Transverse colon (tissue), 4 donors: ENCODE results near the gene ZNF366. TPM values are rescaled to one million over a fixed set of nuclear protein-coding genes. Genes with fewer than 3 reads are reported as not detected.

Source experiments
- DNase-seq: peaks from one replicate; pipeline ENCODE4 v3.0.0-alpha.2; 2019
- H3K27ac ChIP-seq, 4 donors: fragments of 200-600 bp; sonication (generic); 2 replicates each; pipeline ENCODE4 v1.5.1; 2016 to 2018; ENCODE audit warnings: inconsistent platforms in 4 of 4
- H3K27me3 ChIP-seq: fragments of 200-600 bp; sonication (generic); 2 replicates; pipeline ENCODE4 v1.5.1; 2017; ENCODE audit warnings: inconsistent platforms
- H3K36me3 ChIP-seq, 4 donors: fragments of 200-600 bp; sonication (generic); 2 replicates each; pipeline ENCODE4 v1.5.1; 2017 to 2019; ENCODE audit warnings: inconsistent platforms in 4 of 4
- H3K4me1 ChIP-seq, 4 donors: fragments of 200-600 bp; sonication (generic); 2 replicates each; pipeline ENCODE4 v1.5.1; 2017 to 2020; ENCODE audit warnings: inconsistent platforms in 4 of 4
- H3K4me3 ChIP-seq, 4 donors: fragments of 200-600 bp; sonication (generic); 1 replicate in 1 of 4; 2 replicates in 3 of 4; pipeline versions ENCODE4 v1.5.1 to v1.6.1; 2017 to 2019; ENCODE audit warnings: inconsistent platforms in 4 of 4
- H3K9me3 ChIP-seq, 2 donors: fragments of 200-600 bp; sonication (generic); 2 replicates each; pipeline ENCODE4 v1.5.1; 2017 to 2019; ENCODE audit warnings: inconsistent platforms in 2 of 2
- CTCF ChIP-seq, 5 experiments: fragments of 200-600 bp in 3 of 5; fragments of 450-650 bp in 2 of 5; sonication (generic) in 3 of 5; IDR thresholded peaks; 1 replicate in 2 of 5; 2 replicates in 3 of 5; pipeline ENCODE4 v1.5.1; 2016 to 2017; ENCODE audit warnings: antibody characterized with exemption in 5 of 5, inconsistent platforms in 3 of 5, mild to moderate bottlenecking in 2 of 5, moderate library complexity in 1 of 5
- EP300 ChIP-seq: sonication (generic); formaldehyde crosslinking; IDR thresholded peaks from one replicate; pipeline ENCODE4 v1.6.1; 2017; ENCODE audit warnings: antibody characterized with exemption, low read depth
- POLR2A ChIP-seq: fragments of 450-650 bp; IDR thresholded peaks from one replicate; pipeline ENCODE4 v1.6.1; 2016; ENCODE audit warnings: antibody characterized with exemption, mild to moderate bottlenecking, moderate library complexity
- POLR2AphosphoS5 ChIP-seq, 3 donors: sonication (generic); formaldehyde crosslinking; IDR thresholded peaks; one replicate each; pipeline ENCODE4 v1.6.1; 2016; ENCODE audit warnings: antibody characterized with exemption in 3 of 3
- WGBS, 2 donors: methylation state at CpG; one replicate each; pipeline ENCODE4 v1.1.5; 2018; ENCODE audit warnings: low coverage in 1 of 2; 5-methylcytosine and 5-hydroxymethylcytosine counted together
- in situ Hi-C, 4 donors: fragments of 200-750 bp; cut with MboI; loops; one replicate each; pipeline versions ENCODE4 v1.15.0 to v1.15.1; 2017; ENCODE audit warnings: low sequenced_read_pairs in 3 of 4, low pct_ligation_motif_present in 1 of 4, low pct_unique_long_range_greater_than_20kb in 1 of 4
- intact Hi-C: fragments of 100-400 bp; cut with DNase I; formaldehyde crosslinking; loops from one replicate; pipeline ENCODE4 v1.15.1; 2023; ENCODE audit warnings: low total_unique reads
- total RNA-seq, 4 donors: library from RNA; depleted of rRNA; stranded (reverse); fragments of >200 nt; gene quantifications; one replicate each; pipeline ENCODE4 v1.1.0, GENCODE V29; 2016

Gene ZNF366
- total RNA-seq, 4 donors from 2014 or later, result 0.40 to 1.4 (median 0.72) TPM

- Histone ChIP-seq H3K4me1 (peaks cover 0 to 7% (median 0%) of the 10 kb centered on the region in 4 donors), H3K27me3 (no peaks in the 10 kb centered on the region), H3K36me3 (no peaks in the 10 kb centered on the region), H3K27ac (no peak overlapping the region), H3K4me3 (no peak overlapping the region), H3K9me3 (no peaks in the 10 kb centered on the region)
- intact Hi-C loops, result no loop called here
- TF ChIP-seq POLR2AphosphoS5 (IDR thresholded peaks at IDR 0.05), result no peak
- TF ChIP-seq POLR2A, result no peak
- no peak for TF ChIP-seq EP300
- no peak for TF ChIP-seq CTCF (IDR thresholded peaks at IDR 0.05)
- DNase-seq, result no peak
- in situ Hi-C loops, result no loop called here
- WGBS, 2 donors, result 75 to 82% methylated on average over 3 of the region's 3 CpGs
Measured at GRCh38 chr5:72482046-72482445, 25.2 kb downstream of the ZNF366 start.

GRCh38 chr5:72480841-72481240 lies 26.4 kb downstream of the ZNF366 start:
- H3K4me1 ChIP-seq, result peaks cover 0 to 7% (median 0%) of the 10 kb centered on the region in 4 donors
- no peaks in the 10 kb centered on the region for H3K36me3 ChIP-seq
- WGBS, 2 donors, result 61 to 74% methylated on average over 9 of the region's 9 CpGs
- intact Hi-C loops, result no loop called here
- TF ChIP-seq CTCF (IDR thresholded peaks at IDR 0.05) (no peak), POLR2AphosphoS5 (IDR thresholded peaks at IDR 0.05) (no peak), EP300 (no peak), POLR2A (no peak)
- no peak overlapping the region for H3K4me3 ChIP-seq
- in situ Hi-C loops, result no loop called here
- no peaks in the 10 kb centered on the region for H3K27me3 ChIP-seq
- DNase-seq, result no peak
- no peaks in the 10 kb centered on the region for H3K9me3 ChIP-seq
- H3K27ac ChIP-seq, result no peak overlapping the region

GRCh38 chr5:72479921-72480320 lies 27.3 kb downstream of the ZNF366 start:
- H3K4me1 ChIP-seq, result peaks cover 0 to 7% (median 0%) of the 10 kb centered on the region in 4 donors
- no peaks in the 10 kb centered on the region for H3K9me3 ChIP-seq
- no peak overlapping the region for H3K27ac ChIP-seq
- no peaks in the 10 kb centered on the region for H3K27me3 ChIP-seq
- no peaks in the 10 kb centered on the region for H3K36me3 ChIP-seq
- in situ Hi-C loops (no loop called here), intact Hi-C loops (no loop called here)
- 83 to 90% methylated on average over 1 of the region's 1 CpG for WGBS, 2 donors
- TF ChIP-seq POLR2AphosphoS5 (IDR thresholded peaks at IDR 0.05), result no peak
- TF ChIP-seq POLR2A, result no peak
- no peak for TF ChIP-seq CTCF (IDR thresholded peaks at IDR 0.05)
- no peak for TF ChIP-seq EP300
- DNase-seq, result no peak
- H3K4me3 ChIP-seq, result no peak overlapping the region

- Histone ChIP-seq H3K4me1 (peaks cover 0 to 7% (median 0%) of the 10 kb centered on the region in 4 donors), H3K36me3 (no peaks in the 10 kb centered on the region), H3K4me3 (no peak overlapping the region), H3K9me3 (no peaks in the 10 kb centered on the region), H3K27me3 (no peaks in the 10 kb centered on the region), H3K27ac (peak overlapping the region in 1 of 4 donors; percentile 17)
- TF ChIP-seq POLR2A (no peak), POLR2AphosphoS5 (IDR thresholded peaks at IDR 0.05) (no peak), CTCF (IDR thresholded peaks at IDR 0.05) (no peak), EP300 (no peak)
- 33 to 57% methylated on average over 1 of the region's 1 CpG for WGBS, 2 donors
- intact Hi-C loops, result no loop called here
- in situ Hi-C loops, result no loop called here
- DNase-seq, result no peak
Measured at GRCh38 chr5:72478684-72479083, 28.5 kb downstream of the ZNF366 start.
